GM12878 (cell line): Measurements from ENCODE around the gene MACROD2. TPM values are rescaled to one million over a fixed set of nuclear protein-coding genes. Genes with fewer than 3 reads are reported as not detected.

Source experiments
- ATAC-seq: fragments of 200-7000 bp; cut with Tn5 transposase; 3 replicates; pipeline ENCODE4 v1.9.1; 2020; ENCODE audit warnings: mild to moderate bottlenecking, moderate library complexity
- BruUV-seq: library from RNA; stranded (reverse); fragments of 400-500 nt; replicated peaks from 2 replicates; lab custom pipeline; 2021; lab: Mats Ljungman, UMichigan
- CTCF ChIA-PET: fragments of 300-600 bp; sonication (Branson Sonifier 250); formaldehyde crosslinking; extraction: SDS; loops from one replicate; lab custom pipeline; 2021; ENCODE audit warnings: inconsistent platforms; lab: Yijun Ruan, JAX
- POLR2A ChIA-PET: fragments of 350-600 bp; formaldehyde crosslinking; extraction: SDS; loops from one replicate; lab custom pipeline; 2021; ENCODE audit warnings: inconsistent platforms; lab: Charles Lee
- RAD21 ChIA-PET: fragments of 300-600 bp; sonication (Branson Sonifier 250); formaldehyde crosslinking; loops from one replicate; lab custom pipeline; 2023; ENCODE audit warnings: antibody characterized with exemption; ENCODE audit not compliant: unreplicated experiment; lab: Charles Lee
- SMC1A ChIA-PET: fragments of 300-600 bp; sonication (Branson Sonifier 250); formaldehyde crosslinking; loops from one replicate; lab custom pipeline; 2023; ENCODE audit not compliant: unreplicated experiment, uncharacterized antibody; lab: Charles Lee
- DNase-seq: peaks from one replicate; pipeline ENCODE4 v3.0.0-alpha.2; 2011; ENCODE audit warnings: low read depth, low spot score
- FAIRE-seq: peaks from 3 replicates; lab custom pipeline; 2011; peaks lifted over from hg19 to GRCh38; lab: Jason Lieb, UNC
- H2AFZ ChIP-seq: 2 replicates; pipeline ENCODE4 v1.6.0; 2011; ENCODE audit warnings: low read depth, low read length, control low read depth; ENCODE audit not compliant: control insufficient read depth
- H3K27ac ChIP-seq: 2 replicates; pipeline ENCODE4 v1.5.1; 2011; ENCODE audit warnings: control low read depth; ENCODE audit not compliant: control insufficient read depth, insufficient read depth
- H3K27me3 ChIP-seq, 2 experiments: replicated peaks in 1 of 2; 2 replicates each; pipeline versions ENCODE4 v1.6.0 to v1.6.1; 2011; ENCODE audit warnings: low read length in 1 of 2; ENCODE audit not compliant: control insufficient read depth in 2 of 2, insufficient read depth in 2 of 2
- H3K36me3 ChIP-seq, 2 experiments: 2 replicates each; pipeline ENCODE4 v1.5.1; 2011; ENCODE audit warnings: low read length in 1 of 2; ENCODE audit not compliant: control insufficient read depth in 2 of 2, insufficient read depth in 2 of 2
- H3K4me1 ChIP-seq: 2 replicates; pipeline ENCODE4 v1.6.1; 2011; ENCODE audit warnings: mild to moderate bottlenecking, low read length, moderate library complexity, mixed read lengths; ENCODE audit not compliant: control insufficient read depth, insufficient read depth
- H3K4me2 ChIP-seq: 2 replicates; pipeline ENCODE4 v1.6.0; 2011; ENCODE audit warnings: control low read depth; ENCODE audit not compliant: control insufficient read depth, insufficient read depth
- H3K4me3 ChIP-seq: fragments of 200-600 bp; sonication (generic); 2 replicates; pipeline ENCODE4 v1.5.1; 2016
- H3K79me2 ChIP-seq: 2 replicates; pipeline ENCODE4 v1.6.0; 2011; ENCODE audit warnings: low read length; ENCODE audit not compliant: control insufficient read depth, insufficient read depth
- H3K9ac ChIP-seq: 2 replicates; pipeline ENCODE4 v1.8.0; 2011; ENCODE audit warnings: low read length, control low read depth, mixed read lengths; ENCODE audit not compliant: control insufficient read depth, insufficient read depth
- H3K9me3 ChIP-seq: replicated peaks from 3 replicates; pipeline ENCODE4 v1.5.1; 2011; ENCODE audit warnings: mild to moderate bottlenecking, low read length; ENCODE audit not compliant: control insufficient read depth, insufficient read depth
- H4K20me1 ChIP-seq: 2 replicates; pipeline ENCODE4 v1.6.0; 2011; ENCODE audit not compliant: control insufficient read depth, insufficient read depth
- EGR1 ChIP-seq, 2 experiments: IDR thresholded peaks; 1 replicate in 1 of 2; 2 replicates in 1 of 2; pipeline ENCODE4 v1.6.1; 2011 to 2012; ENCODE audit warnings: low read depth in 2 of 2, low read length in 2 of 2, borderline replicate concordance in 1 of 2, mild to moderate bottlenecking in 1 of 2, moderate library complexity in 1 of 2
- FOXM1 ChIP-seq: IDR thresholded peaks from 2 replicates; pipeline ENCODE4 v1.6.1; 2012; ENCODE audit warnings: low read depth, mild to moderate bottlenecking, inconsistent platforms, low read length, moderate library complexity
- HDGF ChIP-seq: fragments of 450-650 bp; IDR thresholded peaks from 2 replicates; pipeline ENCODE4 v1.6.1; 2016; ENCODE audit warnings: antibody characterized with exemption
- IKZF2 ChIP-seq, 2 experiments: fragments of 450-650 bp; IDR thresholded peaks; 2 replicates each; pipeline ENCODE4 v1.6.1; 2017; ENCODE audit warnings: mild to moderate bottlenecking in 2 of 2, moderate library complexity in 2 of 2
- MLLT1 ChIP-seq: fragments of 450-650 bp; IDR thresholded peaks from 2 replicates; pipeline ENCODE4 v1.6.1; 2016; ENCODE audit warnings: mild to moderate bottlenecking
- MTA3 ChIP-seq: IDR thresholded peaks from 2 replicates; pipeline ENCODE4 v1.6.1; 2012; ENCODE audit warnings: low read length, inconsistent platforms, borderline replicate concordance
- NR2C2 ChIP-seq: IDR thresholded peaks from 2 replicates; pipeline ENCODE4 v1.6.1; 2011; ENCODE audit warnings: borderline replicate concordance, low read depth; ENCODE audit not compliant: control insufficient read depth, insufficient read length
- POLR2A ChIP-seq: IDR thresholded peaks from 2 replicates; pipeline ENCODE4 v1.6.1; 2011; ENCODE audit warnings: low read depth, mild to moderate bottlenecking, low read length
- STAT3 ChIP-seq: IDR thresholded peaks from 2 replicates; pipeline ENCODE4 v1.6.1; 2011; ENCODE audit warnings: low read depth, low read length, improper control_type of control experiment
- SUPT20H ChIP-seq: IDR thresholded peaks from 2 replicates; pipeline ENCODE4 v1.6.1; 2011; ENCODE audit warnings: low read depth, mild to moderate bottlenecking, low read length, moderate library complexity, borderline replicate concordance; ENCODE audit not compliant: control insufficient read depth
- WRNIP1 ChIP-seq: IDR thresholded peaks from 2 replicates; pipeline ENCODE4 v1.6.1; 2011; ENCODE audit warnings: low read depth, low read length, improper control_type of control experiment, borderline replicate concordance
- YY1 ChIP-seq: IDR thresholded peaks from 2 replicates; pipeline ENCODE4 v1.6.1; 2011; ENCODE audit warnings: low read depth, mild to moderate bottlenecking, low read length
- ZNF622 ChIP-seq: fragments of 450-650 bp; IDR thresholded peaks from 2 replicates; pipeline ENCODE4 v1.6.1; 2017; ENCODE audit warnings: mild to moderate bottlenecking, inconsistent platforms
- ZSCAN29 ChIP-seq: fragments of 450-650 bp; IDR thresholded peaks from 2 replicates; pipeline ENCODE4 v1.6.1; 2017; ENCODE audit warnings: mild to moderate bottlenecking, moderate library complexity
- WGBS: methylation state at CpG from one replicate; pipeline ENCODE4 v1.1.6; 2016; ENCODE audit warnings: low lambda C conversion rate; ENCODE audit not compliant: insufficient replicate concordance, insufficient coverage; ENCODE audit errors: missing lambda C conversion rate; 5-methylcytosine and 5-hydroxymethylcytosine counted together
- in situ Hi-C: fragments of 300-500 bp; cut with MboI; formaldehyde crosslinking; loops from 9 replicates; pipeline ENCODE4 v1.14.3; 2018; ENCODE audit warnings: mixed read lengths
- intact Hi-C: fragments of 100-400 bp; cut with micrococcal nuclease; formaldehyde crosslinking; loops from one replicate; pipeline ENCODE4 v1.14.2; 2022; ENCODE audit not compliant: unreplicated experiment
- polyA plus RNA-seq, 11 experiments: library from polyadenylated mRNA; depleted of rRNA in 4 of 11; unstranded in 6 of 11; stranded (reverse) in 5 of 11; fragments of >200 nt; fragmentation: Nextera tagmentation in 4 of 11; fragmentation: Illumina TruSeq in 1 of 11; extraction: Ambion mirVana in 4 of 11; extraction: Trizol in 1 of 11; gene quantifications; 1 replicate in 1 of 11; 2 replicates in 10 of 11; pipeline versions ENCODE4 v1.2.1 to v1.2.3, GENCODE V29; 2011 to 2016; ENCODE audit warnings: inconsistent platforms in 2 of 11, missing spikeins in 2 of 11, low read depth in 1 of 11
- total RNA-seq, 4 experiments: library from RNA; depleted of rRNA in 3 of 4; stranded (reverse); fragments of >200 nt in 3 of 4; fragmentation: Illumina TruSeq in 1 of 4; extraction: Trizol in 1 of 4; gene quantifications; 2 replicates each; pipeline versions ENCODE4 v1.2.1 to v1.2.3, GENCODE V29; 2013 to 2021
- TF ChIP-seq, protein P1 (sequence below): IDR thresholded peaks from 2 replicates; pipeline ENCODE4 v1.6.1; 2011; ENCODE audit warnings: borderline replicate concordance, low read depth, mild to moderate bottlenecking, moderate library complexity, mixed read lengths, low read length; ENCODE audit not compliant: insufficient read depth; ENCODE audit errors: extremely low read length
- TF ChIP-seq, protein P2 (sequence below): IDR thresholded peaks from 2 replicates; pipeline ENCODE4 v1.6.1; 2011; ENCODE audit warnings: borderline replicate concordance, low read depth, mild to moderate bottlenecking, moderate library complexity, low read length; ENCODE audit not compliant: insufficient read depth, poor library complexity, severe bottlenecking

MACROD2 gene
- total and polyA plus RNA-seq, 10 of the 15 experiments (the other 5 are each of a cell fraction or from before 2014, with no cell fraction given), result 1.1 to 21.5 (median 2.2) TPM

DNA sequence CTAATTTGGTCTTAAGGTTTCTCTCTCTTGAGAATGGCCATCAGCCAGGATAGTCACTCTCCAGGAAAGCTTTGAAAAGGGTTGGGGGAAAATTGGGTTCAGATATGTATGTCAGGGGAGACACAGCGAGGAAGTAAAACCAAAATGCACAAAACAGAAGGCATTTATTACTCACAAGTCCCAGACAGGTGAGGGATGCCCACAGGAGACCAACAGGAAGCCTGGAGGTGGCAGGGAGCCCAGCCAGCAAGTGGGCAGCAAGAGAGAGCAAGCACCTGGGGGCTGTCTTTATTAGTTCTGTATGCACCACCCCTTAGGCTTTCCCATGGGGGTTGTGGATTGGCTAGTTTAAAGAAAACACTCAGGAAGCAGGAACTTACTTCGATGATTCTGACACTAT, 1870.2 kb downstream of the MACROD2 start (continued):
- TF ChIP-seq MLLT1, result no peak

DNA sequence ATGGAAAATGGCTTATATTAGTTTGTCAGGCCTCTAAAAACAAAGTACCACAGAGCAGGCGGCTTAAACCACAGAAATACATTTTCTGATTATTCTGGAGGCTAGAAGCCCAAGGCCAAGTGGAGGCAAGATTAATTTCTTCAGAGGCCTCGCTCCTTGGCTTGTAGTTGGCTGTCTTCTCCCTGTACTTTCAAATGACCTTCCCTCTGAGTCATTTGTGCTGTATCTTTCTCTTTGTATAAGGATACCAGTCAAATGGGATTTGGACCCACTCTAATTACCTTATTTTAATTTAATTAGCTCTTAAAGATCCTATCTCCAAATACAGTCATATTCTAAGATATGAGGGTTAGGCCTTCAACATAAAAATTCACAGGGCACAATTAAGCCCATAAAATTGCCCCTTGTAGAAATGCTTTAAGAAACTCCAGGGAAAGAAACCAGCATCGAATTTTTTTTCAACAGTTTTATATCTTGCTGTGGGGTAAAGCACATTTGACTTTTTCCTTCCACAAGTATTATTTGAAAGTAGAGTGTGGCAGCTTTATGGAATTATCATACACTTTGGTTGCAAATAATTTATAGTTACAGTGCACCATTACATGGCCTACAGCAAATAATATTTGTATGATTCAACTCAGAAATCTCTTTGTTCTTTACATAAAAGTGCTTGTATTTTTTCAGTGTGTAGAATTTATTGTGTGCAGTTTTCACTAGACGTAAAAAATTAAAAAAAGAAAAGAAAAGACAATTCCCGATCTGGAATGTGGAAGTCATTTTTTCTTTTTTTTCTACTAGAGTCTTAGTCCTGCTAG, 1871.8 kb downstream of the MACROD2 start:
- Histone ChIP-seq H3K4me1 (no peaks in the 10 kb centered on the region), H3K27me3 (no peaks in the 10 kb centered on the region), H3K79me2 (no peaks in the 10 kb centered on the region), H3K4me3 (no peak overlapping the region), H2AFZ (no peak overlapping the region), H3K9me3 (no peaks in the 10 kb centered on the region; the same call in 2 of the 3 replicates), H3K9ac (no peak overlapping the region), H3K4me2 (no peak overlapping the region), H3K27ac (no peak overlapping the region), H4K20me1 (no peaks in the 10 kb centered on the region), H3K36me3 (no peaks in the 10 kb centered on the region)
- ChIA-PET POLR2A (no interaction called here), SMC1A (interaction anchor here (0.8 kb wide), 1 partner anchor 29 kb away, joined by 4 read pairs; no protein-coding TSS in a partner anchor), CTCF (no interaction called here), RAD21 (no interaction called here)
- intact Hi-C loops, result no loop called here
- BruUV-seq, result no TSS peak
- FAIRE-seq (no peak), ATAC-seq (no peak), DNase-seq (no peak)
- in situ Hi-C loops, result no loop called here
- WGBS, result 63% methylated on average over 5 of the region's 5 CpGs
- no peak for TF ChIP-seq IKZF2 (IDR thresholded peaks at IDR 0.05)
- no peak for TF ChIP-seq FOXM1
- no peak for TF ChIP-seq HDGF
- no peak for TF ChIP-seq MTA3
- TF ChIP-seq, protein P1, sequence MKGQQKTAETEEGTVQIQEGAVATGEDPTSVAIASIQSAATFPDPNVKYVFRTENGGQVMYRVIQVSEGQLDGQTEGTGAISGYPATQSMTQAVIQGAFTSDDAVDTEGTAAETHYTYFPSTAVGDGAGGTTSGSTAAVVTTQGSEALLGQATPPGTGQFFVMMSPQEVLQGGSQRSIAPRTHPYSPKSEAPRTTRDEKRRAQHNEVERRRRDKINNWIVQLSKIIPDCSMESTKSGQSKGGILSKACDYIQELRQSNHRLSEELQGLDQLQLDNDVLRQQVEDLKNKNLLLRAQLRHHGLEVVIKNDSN, result no peak
- TF ChIP-seq ZSCAN29, result no peak
- TF ChIP-seq EGR1 (IDR thresholded peaks at IDR 0.05; ENCODE audit: borderline replicate concordance in 1 of 2, low read depth in 2 of 2, low read length in 2 of 2), result no peak
- TF ChIP-seq, protein P2, sequence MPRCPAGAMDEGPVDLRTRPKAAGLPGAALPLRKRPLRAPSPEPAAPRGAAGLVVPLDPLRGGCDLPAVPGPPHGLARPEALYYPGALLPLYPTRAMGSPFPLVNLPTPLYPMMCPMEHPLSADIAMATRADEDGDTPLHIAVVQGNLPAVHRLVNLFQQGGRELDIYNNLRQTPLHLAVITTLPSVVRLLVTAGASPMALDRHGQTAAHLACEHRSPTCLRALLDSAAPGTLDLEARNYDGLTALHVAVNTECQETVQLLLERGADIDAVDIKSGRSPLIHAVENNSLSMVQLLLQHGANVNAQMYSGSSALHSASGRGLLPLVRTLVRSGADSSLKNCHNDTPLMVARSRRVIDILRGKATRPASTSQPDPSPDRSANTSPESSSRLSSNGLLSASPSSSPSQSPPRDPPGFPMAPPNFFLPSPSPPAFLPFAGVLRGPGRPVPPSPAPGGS, result no peak
- TF ChIP-seq WRNIP1, result no peak
- no peak for TF ChIP-seq NR2C2
- no peak for TF ChIP-seq YY1
- TF ChIP-seq STAT3, result no peak
- no peak for TF ChIP-seq POLR2A
- no peak for TF ChIP-seq SUPT20H
- no peak for TF ChIP-seq ZNF622
